GM21529 (cell line): ENCODE data around the gene ANKS3.

Experiments used
- ATAC-seq: cut with Tn5 transposase; IDR thresholded peaks from one replicate; pipeline ENCODE4 v1.9.1; 2021; ENCODE audit not compliant: unreplicated experiment

Gene ANKS3

DNA sequence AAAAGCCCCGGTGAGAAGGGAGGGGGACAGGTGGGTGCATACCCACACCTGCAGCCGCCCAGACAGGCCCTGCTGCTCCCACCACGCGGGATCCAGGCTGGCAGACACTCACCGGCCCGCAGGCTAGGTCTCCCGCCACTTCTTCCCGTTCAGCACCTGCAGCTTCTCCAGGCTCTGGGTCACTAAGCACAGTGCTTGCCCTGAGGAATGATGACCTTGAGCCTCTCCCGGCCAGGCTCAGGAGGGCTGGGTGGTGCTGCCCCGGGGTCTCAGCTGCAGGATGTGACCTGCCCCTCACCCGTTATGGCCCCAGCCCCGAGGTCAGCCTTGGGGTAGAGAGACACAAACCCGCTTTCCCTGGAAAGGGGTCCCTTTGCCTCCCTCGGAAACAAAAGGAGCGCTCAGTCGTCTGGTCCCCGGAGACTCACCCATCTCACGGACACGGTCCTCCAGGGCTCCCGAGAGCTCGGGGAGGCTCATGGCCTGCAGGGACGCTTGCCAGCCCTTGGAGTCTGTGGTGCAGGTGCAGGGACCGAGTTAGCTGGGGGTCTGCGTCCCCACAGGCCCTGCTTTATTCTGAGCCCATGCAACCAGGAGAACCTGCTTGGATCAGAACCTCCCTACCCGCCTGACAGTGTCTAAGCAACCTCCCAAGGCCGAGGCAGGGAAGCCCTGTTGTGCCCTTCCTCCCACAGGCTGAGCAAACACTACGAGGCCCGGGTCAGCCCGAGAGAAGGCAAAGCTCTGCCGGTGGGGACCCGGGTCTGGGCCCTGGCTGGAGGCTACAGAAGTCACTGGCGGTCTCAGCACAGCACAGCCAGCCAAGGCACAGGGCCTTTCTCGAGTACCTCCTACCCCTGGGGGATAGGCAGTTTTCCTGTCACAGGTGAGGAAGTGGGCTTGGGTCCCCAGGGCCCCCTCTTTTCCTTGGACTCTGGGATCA lies 36.9 kb downstream of the ANKS3 start:
- no peak for ATAC-seq

DNA sequence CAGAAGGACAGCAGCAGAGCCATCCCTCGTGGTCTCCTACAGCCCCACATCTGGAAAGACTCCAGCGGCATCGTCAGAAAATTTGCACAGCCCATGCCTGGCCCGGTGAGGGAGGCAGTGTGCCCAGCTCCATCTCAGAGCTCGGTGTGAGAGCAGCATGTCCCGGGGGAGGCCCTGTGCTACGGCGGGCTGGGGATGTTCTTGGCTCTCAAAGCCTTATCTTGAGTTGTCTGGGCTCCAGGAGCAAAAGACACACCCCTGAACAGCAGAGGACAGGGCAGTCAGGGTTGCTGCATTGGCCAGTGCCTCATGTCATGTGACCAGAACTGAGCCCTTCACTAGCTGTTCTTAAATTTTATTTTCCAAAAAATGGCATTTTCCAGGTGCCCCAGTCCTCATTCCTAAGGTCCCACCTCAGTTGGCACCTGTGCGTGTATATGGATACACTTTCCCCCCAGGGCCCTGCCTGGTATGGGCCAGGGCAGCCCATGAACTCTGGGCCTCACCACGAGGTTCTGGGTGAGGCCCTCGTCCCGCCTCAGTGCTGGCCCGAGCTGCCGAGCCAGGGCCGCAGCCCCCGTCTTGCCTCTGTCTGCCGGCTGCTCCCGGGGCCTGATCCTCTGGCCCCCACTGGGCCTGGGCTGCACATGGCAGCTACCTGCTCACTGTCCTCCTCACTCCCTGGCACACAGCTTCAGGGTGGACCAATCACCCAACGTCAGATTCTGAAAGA lies 37.7 kb downstream of the ANKS3 start:
- no peak for ATAC-seq

DNA sequence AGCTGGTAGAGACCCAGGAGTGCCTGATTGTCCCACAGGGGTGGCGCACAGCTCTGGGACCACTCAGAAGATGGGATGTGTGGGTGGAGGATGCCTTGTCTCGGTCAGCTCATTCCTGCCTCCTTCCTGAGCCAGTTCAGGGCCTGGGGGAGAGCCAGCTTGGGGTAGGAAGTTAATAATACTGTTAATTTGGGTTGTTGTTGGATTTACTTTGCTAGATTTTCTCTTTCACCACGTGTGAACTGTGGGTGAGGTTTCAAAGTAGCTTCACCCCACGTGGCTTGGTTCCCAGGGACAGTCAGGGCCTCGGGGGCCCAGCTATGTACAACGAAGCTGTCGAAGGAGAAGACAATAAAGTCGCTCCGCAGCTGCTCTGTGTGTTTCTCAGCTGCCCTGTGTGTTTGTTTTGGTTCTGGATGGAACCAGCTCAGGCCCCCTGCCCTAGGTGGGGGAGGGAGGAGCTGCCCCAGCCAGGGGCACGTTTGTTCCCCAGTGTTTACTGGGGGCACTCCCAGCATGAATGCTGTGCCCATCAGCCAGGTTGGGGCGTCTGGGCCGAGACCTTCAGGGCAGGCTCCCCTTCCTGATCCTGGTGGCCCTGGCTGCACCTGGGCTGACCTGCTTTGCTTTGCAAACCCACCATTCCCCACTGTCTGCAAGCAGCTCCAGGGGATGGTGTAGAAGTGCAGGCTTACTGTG lies 38.4 kb downstream of the ANKS3 start:
- ATAC-seq: no peak

DNA sequence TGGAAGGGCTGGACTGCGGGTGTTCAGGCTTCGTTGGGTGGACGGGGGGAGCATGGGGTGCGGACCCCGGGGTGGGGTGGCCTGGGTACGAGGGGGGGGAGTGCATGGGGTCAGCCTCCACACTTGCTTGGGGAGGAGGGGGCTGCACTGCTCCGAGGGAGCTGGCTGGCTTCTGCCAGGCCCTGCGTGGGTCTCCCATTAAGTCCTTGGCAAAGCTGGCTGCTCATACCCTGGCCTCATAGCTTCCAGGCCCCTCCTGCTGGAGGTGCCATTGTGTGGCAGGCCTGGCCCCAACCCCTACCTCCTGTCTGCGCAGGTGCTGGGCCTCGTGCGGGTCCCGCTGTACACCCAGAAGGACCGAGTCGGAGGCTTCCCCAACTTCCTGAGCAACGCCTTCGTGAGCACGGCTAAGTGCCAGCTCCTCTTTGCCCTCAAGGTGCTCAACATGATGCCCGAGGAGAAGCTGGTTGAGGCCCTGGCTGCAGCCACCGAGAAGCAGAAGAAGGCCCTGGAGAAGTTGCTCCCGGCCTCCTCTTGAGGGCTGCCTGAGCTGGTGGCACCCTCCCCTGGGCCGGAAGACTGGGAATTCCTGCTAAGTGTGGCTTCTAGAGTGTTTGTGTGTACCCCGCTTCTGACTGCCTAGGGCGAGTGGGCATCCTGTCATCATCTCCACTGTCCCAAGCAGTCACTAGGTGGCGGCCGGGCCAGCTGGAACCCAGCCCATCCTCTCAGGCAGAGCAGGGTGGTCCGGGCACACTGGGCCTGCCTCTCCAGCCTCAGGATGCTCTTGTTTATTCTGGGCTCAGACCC lies 39.2 kb downstream of the ANKS3 start:
- ATAC-seq: no peak

DNA sequence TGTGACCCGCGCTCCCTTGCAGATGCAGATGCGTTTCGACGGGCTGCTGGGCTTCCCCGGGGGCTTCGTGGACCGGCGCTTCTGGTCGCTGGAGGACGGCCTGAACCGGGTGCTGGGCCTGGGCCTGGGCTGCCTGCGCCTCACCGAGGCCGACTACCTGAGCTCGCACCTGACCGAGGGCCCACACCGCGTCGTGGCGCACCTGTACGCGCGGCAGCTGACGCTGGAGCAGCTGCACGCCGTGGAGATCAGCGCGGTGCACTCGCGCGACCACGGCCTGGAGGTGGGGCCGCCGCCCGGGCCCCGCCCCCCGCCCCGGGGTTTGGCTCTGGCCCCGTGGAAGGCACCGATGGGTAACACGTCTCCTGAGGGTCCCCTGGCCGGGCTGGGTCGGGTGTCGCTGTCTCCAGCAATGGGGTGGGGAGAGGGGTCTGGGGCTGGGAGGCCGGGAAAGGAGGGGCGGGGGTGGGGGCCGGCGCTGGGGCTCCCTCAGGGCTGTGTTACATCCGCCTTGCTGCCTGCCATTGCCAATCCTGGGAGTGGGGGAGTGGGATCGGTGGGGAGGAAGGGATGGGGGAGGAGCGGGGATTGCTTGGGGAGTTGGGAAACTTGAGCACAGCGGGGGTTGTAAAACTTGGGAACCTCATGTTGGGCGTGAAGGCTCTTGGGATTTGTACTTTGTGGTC lies 40.0 kb downstream of the ANKS3 start:
- peak; percentile 2 for ATAC-seq

DNA sequence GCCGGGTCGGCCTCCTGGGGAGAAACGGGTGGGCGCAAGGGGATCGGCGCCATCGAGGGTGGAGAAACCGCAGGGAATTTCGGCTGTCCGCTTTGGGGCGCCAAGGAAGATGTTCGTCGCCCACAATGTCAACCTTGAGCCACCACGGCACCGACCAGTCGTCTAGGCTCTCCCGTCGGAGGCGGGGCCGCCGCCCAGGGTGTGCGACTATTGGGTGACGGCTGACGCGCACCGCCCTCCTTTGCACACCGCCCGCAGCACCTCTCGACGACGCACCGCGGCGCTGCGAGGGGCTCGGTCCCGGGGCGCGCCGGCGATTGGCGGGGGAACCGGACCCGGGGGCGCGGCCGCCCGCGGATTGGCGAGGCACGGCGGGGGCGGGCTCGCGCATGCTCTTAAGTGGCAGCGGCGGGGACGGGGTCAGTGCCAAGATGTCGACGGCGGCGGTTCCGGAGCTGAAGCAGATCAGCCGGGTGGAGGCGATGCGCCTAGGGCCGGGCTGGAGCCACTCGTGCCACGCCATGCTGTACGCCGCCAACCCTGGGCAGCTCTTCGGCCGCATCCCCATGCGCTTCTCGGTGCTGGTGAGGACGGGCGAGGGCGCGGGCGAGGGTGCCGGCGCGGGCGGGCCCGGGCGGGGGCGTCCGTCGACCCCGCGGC lies 40.6 kb downstream of the ANKS3 start, which contains the start of gene NUDT16L1:
Gene NUDT16L1 (plus strand): TSS at position 267 of the 660 bp plus-strand sequence. CDS start 165 bp downstream, at position 432.
- ATAC-seq: peak; percentile 96

DNA sequence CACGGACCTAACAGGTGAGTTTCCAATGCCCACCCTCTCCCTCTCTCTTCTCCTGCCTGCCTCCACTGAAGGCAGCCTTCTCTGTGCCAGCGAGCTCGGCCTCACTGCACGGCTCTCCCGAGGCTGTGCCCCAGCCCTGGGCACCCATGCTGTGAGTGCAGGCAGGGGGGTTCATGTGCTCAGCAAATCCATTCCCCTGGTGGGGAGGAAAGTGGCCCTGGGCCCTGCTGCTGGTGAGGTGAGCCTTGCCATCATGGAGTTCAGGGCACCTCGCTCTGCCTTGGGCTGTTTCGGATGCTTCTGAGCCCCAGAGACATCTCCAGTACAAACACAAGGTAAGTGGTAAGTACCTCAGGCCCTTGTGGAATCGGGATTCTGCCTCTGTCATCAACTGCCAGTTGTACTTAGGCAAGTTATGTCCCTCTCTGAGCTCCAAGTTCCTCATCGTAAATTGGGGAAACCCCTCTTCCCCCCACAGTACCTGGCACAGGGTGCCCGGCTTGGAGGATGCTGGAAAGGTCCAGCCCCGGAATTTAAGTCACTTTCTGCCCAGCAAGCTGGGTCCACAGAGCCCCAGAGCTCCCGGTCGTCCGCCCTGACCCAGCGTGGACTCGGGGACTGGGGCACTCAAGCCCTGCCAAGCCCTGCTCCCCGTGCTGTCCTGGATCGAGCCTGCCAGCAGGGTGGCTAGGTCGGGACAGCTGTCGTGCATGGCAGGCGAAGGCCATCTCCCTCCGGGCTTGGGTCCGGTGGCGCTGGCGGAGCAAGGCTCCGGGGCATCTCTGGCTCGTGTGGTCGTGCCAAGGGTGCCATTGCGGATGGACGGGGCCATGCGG lies 41.4 kb downstream of the ANKS3 start:
- ATAC-seq: peak; percentile 18

DNA sequence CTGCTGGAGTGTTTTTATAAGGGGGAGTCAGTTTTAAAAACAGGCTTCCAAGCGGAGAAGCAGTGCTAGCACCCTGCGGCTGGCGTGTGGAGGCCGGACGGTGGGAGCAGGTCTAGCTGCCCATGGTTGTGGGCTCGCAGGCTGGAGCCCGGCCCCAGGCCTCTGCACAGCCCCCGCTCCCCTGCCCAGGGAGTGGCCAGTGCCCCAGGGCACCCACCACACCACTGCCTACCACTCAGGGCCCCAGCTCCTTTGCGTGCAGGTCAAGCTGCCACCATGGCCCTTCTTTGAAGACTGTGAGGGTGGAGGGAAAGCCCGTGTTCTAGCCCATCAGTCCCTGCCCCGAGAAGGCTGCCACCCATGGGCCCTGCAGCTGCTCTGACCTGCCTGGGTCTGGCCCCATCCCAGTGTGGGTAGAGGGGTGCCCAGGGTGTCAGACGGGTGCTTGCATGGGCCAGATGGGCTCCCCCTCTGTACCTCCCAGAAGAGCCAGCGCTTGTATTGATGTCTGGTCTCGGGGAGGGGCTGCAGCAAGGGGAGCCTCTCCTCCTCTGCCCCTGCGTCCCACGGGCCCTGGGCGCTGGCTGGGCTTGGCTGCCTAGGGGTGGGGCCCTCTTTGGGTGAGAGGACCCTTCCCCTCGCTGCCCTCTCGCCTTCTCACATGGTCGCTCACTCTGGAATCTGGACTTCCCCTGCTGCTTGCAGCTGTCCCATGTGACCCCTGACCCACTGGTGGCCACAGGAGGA lies 42.2 kb downstream of the ANKS3 start:
- ATAC-seq: no peak

DNA sequence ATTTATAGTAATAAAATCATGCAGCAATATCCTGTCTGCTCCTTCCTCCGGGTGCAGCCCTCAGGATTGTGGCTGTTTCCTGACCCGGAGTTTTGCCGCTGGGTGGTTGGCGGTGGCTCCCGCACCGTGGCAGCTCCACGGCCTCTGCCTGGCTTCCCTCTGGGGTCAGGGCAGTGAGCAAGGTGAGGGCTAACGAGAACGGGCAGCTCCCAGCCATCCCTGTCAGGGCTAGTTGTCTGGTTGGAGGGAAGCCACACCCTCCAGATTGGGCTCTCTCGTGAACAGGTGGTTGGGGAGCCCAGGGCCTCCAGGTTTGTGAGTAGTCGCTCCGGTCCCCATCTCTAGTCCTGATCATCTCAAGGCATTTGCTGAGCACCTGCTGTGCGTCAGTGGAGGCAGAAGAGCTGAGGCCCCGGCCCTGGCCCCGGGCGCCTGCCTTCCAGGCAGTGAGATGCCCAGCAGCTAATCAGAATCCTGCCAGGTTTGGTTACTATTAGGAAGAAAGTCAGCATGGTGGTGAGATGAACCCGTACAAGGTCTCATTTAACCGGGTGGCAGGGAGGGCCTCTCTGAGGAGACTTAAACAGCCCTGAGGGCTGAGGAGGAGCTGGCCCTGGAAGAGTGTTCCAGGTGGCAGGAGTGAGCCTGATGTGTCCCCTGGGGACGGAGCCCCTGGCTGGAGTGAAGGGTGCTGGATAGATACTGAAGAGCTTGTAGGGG lies 43.0 kb downstream of the ANKS3 start:
- no peak for ATAC-seq

DNA sequence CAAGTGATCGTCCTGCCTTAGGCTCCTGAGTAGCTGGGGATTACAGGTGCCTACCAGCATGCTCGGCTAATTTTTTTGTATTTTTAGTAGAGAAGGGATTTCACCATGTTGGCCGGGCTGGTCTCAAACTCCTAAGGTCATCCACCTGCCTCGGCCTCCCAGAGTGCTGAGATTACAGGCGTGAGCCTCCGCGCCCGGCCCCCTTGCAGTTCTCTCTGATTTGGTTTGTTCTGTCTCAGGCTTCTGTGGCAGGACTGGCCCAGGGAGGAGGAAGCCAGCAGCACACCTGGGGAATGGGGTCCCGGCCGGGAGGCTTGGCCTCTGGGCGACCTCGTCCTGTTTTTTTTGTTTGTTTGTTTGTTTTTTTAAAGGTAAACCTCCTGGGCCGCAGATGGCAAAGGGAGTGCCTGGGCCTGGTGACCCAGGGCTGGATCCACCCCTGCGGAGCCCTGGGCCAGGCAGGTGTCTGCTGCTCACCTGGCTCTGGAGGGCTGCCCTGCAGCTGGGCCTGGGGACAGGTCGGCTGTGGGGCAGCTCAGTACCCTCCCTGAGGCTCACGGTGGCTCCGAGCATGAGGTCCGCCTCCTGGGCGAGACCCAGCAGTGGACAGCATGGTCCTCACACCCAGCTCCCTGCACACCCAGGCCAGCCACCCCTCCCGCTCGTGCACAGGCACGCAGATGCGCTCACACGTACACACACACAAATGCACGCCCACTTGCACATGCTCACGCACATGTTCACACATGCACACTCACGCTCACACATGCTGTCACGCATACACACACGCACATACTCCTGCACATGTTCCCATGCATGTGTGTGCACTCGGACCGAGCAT lies 44.0 kb downstream of the ANKS3 start:
- no peak for ATAC-seq

DNA sequence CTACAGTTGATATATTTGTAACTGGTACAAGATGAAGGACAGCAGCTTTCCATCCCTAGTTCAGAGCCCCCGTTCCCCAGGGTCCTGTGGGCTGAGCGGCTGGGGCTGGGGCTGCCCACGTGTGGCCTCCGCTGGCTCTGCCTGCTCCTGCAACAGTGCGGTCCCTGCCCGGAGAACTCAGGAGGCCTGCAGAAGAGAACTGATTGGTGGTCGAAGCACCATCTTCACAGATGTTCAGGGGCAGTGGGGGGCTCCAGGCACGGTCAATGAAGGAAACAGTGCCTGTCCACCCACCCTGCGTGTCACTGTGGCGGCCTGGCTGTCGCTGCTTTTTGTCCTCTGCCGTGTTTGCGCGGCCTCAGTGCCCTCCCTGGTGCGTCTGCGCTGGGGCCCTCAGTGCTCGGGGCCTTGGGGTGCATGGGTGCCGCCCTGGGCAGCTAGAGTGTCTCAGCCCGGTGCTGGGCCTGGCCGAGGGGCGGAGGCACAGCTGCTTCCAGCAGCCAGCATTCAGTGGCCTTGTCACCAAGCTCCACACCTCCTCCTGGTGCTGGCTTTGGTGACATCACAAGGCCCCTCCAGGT lies 44.9 kb downstream of the ANKS3 start:
- no peak for ATAC-seq

DNA sequence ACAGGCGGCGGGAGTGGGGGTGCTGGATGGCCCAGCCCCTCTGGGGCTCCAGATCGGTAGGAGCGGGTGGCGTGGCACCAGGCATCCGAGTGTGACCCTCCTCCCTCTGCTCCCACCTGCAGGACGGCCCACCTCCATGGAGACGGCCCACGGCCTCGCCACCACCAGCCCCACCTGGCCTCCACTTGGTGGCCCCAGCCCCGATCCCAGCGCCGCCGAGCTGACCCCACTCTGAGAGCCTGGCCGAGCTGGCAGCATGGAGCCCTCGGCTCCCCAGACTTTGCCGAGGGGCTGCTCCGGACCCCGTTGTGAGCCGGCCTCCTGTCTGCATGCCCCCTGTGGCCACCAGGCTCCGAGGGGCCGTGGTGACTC lies 45.4 kb downstream of the ANKS3 start:
- no peak for ATAC-seq

DNA sequence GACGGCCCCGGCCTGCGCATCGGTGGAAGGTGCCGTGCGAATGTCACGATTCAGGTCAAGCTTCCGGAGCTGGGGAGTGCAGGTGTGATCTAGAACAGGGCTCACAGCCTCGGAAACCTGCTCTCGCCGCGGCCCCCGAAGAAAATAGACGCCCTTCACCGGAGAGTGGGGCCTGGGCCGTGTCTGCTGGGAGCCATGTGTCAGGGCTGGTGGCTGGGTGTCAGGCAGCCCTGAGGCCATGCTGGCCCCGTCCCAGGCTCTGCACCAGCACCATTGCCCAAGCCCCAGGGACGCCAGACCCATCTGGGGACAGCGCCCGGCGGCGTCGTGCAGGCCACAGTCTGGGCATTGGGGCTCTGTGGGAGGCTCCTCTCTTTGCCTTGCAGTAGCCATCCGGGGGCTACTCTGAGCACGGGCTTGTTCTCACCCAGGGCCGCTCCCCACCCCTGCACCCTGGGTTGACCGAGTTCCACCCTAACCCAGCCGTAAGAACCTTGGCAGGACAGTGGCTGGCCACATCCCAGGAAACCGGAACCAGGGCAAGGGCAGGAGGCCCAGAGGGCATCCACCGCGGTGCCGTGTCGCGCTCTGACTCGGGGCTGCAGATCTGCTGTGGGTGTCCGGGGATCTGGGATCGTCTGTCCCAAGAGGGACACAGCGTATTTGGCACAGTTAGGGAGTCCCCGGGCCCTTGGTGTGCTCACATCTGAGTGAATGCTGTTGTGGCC lies 46.0 kb downstream of the ANKS3 start:
- ATAC-seq: no peak

DNA sequence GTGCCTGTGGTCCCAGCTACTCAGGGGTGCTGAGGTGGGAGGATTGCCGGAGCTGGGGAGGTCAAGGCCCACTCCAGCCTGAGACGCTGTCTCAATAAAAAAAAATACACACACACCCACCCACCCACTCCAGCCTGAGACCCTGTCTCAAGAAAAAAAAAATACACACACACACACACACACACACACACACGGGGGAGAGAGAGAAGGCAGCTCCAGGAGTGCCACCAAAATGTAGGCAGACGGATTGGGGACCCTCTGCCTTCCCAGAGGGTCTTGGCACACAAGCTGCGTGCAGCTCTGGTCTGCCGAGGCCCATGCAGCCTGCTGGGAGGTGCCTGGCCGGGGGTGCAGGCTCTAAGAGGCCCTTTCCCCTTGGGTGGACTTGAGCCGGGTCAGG lies 46.7 kb downstream of the ANKS3 start:
- ATAC-seq: no peak

DNA sequence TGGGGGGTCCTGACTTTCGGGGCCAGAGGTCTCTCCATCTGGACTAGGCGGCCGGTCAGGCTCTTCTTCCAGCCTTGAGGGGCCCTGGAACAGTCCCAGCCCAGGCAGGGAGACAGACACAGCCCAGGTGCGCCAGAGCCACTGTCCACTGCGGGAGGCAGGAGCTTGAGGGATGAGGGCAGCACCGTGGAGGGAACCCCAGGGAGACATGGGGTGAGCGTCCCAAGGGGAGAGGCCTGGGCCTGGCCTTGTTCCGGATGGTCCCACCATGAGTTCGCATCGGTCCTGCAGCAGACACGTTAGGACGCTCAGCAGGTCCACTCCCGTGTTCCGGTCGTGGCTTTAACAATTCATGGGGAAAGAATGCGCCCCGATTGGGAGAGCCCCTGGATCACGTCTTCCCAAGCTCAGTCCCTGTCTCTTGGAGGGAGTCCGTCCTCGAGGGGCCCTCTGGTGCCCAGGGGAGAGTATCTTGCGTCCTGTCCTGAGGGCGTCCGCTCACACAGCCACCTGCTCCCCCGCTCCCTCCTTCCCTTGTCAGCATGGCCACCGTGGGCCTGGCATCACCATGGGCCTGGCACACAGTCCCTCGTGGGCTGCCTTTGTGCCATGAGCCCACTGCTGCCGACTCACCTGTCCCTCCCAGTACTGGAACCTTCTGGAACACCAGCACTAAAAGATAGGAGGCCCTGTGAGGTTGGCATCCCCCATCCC lies 47.4 kb downstream of the ANKS3 start:
- no peak for ATAC-seq
